NT2/D1 (cell line): ENCODE measurements around the gene ENTPD1.

ENCODE experiments used
- YY1 ChIP-seq: IDR thresholded peaks from 2 replicates; pipeline ENCODE4 v1.6.1; 2011; ENCODE audit not compliant: insufficient read length, insufficient read depth
- ZNF274 ChIP-seq: IDR thresholded peaks from 2 replicates; pipeline ENCODE4 v1.6.1; 2011; ENCODE audit warnings: mild to moderate bottlenecking, low read depth, low read length

DNA sequence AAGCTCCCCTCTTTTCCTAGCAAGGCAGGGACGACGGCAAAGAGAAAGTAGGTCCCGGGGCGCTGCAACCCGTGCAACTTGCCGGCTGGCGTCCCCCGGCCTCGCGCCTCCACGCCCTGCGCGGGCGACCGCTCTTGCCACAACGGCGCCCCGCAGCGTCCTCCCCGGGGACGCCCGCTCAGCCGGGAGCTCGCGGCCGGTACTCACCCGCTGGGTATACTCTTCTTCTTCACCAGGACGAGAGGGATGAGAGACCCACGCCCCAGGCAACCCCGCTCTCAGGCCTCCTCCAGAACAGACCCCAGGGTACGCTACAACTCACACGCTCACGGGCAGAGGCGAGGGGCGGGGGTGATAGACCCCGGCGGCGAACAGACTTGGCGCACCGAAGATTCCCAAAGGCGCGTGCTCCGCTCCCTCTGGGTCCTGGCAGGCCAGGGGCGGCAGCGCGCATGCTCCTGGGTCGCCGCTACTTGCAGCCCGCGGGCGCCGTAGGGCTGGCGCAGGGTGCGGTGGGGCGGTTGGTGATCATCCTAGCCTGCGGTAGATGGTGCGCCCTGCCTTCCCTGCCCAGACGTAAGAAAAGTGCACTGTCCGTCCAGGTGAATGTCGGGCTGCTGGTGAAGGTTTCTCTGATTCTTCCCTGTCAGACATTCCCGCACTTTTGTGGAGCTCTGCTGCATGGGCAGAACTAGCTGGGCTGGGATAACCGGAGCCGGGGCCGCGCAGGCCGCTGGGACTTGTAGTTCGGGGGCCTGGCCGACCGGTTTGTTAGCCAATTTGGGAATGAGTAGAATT lies 151.7 kb downstream of the ENTPD1 start, which contains the start of gene CC2D2B:
- TF ChIP-seq ZNF274 (no peak), YY1 (no peak)
